ENCODE results near the gene ARHGEF28. TPM values are rescaled to one million over a fixed set of nuclear protein-coding genes. Genes with fewer than 3 reads are reported as not detected.
A peak's percentile ranks its signal among the peaks of the same experiment; 100 is the strongest.

The ARHGEF28 gene
- total RNA-seq, 6 experiments from 2014 or later, result 7.5 to 13.6 (median 8.5) TPM

GRCh38 chr5:73940026-73940425 is 314.0 kb downstream of the ARHGEF28 start:
- peaks cover 8% of the 10 kb centered on the region; the same call in 1 of the 2 replicates for H3K9me3 Mint-ChIP-seq
- no peak overlapping the region for H3K4me3 Mint-ChIP-seq
- peaks cover 24% of the 10 kb centered on the region for H3K4me1 Mint-ChIP-seq (ENCODE audit: low read depth)
- no peak for TF ChIP-seq CTCF (IDR thresholded peaks at IDR 0.05)
- H3K27me3 Mint-ChIP-seq (ENCODE audit: insufficient read depth), result peaks cover 3% of the 10 kb centered on the region; the same call in 1 of the 2 replicates
- peaks cover 24% of the 10 kb centered on the region for H3K36me3 Mint-ChIP-seq (ENCODE audit: low read depth)
- peak; percentile 36 for DNase-seq
- peak overlapping the region; percentile 51 for H3K27ac Mint-ChIP-seq

DNA sequence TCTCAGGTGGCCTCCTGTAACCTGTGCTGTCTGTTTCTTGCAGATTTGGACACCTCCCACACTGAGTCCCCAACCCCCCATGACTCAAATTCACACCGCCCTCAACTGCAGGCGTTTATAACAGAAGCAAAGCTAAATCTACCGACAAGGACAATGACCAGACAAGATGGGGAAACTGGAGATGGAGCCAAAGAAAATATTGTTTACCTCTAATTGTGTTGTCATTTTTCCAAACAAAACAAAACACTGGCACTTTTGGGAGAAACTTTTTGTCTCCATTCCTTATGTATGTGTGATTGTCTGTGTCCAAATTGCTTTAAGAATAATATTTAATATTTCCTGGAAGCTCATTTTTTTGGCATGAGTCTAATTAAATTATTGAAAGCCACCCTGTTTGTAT is 314.8 kb downstream of the ARHGEF28 start:
- TF ChIP-seq CTCF (IDR thresholded peaks at IDR 0.05), result no peak
- Mint-ChIP-seq H3K4me3 (no peak overlapping the region), H3K27me3 (ENCODE audit: insufficient read depth) (peaks cover 4% of the 10 kb centered on the region; the same call in 1 of the 2 replicates), H3K27ac (no peak overlapping the region), H3K36me3 (ENCODE audit: low read depth) (peaks cover 24% of the 10 kb centered on the region), H3K4me1 (ENCODE audit: low read depth) (peaks cover 24% of the 10 kb centered on the region), H3K9me3 (peaks cover 8% of the 10 kb centered on the region; the same call in 1 of the 2 replicates)
- DNase-seq, result no peak

DNA sequence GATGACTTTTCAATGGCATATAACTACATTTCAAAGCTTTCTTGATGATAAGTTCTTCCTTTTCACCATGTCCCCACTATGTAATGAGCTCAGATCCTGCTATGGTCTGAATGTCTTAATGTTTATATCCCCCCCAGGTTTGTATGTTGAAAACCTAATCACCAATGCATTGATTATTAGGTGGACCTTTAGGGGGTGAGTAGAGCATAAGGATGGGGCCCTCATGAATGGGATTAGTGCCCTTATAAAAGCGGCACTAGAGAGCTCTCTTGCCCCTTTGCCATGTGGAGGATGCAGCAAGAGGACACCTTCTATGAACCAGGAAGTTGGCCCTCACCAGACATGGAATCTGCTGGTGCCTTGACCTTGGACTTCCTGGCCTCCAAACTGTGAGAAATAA is 316.8 kb downstream of the ARHGEF28 start:
- Mint-ChIP-seq H3K4me3 (no peak overlapping the region), H3K4me1 (ENCODE audit: low read depth) (peaks cover 29% of the 10 kb centered on the region), H3K27ac (no peak overlapping the region), H3K36me3 (ENCODE audit: low read depth) (peaks cover 24% of the 10 kb centered on the region), H3K27me3 (ENCODE audit: insufficient read depth) (peaks cover 4% of the 10 kb centered on the region; the same call in 1 of the 2 replicates), H3K9me3 (peaks cover 8% of the 10 kb centered on the region; the same call in 1 of the 2 replicates)
- no peak for TF ChIP-seq CTCF (IDR thresholded peaks at IDR 0.05)
- no peak for DNase-seq

GRCh38 chr5:73943397-73943796 is 317.4 kb downstream of the ARHGEF28 start:
- TF ChIP-seq CTCF (IDR thresholded peaks at IDR 0.05), result no peak
- peaks cover 8% of the 10 kb centered on the region; the same call in 1 of the 2 replicates for H3K9me3 Mint-ChIP-seq
- H3K4me1 Mint-ChIP-seq (ENCODE audit: low read depth), result peaks cover 29% of the 10 kb centered on the region
- H3K27me3 Mint-ChIP-seq (ENCODE audit: insufficient read depth), result peaks cover 4% of the 10 kb centered on the region; the same call in 1 of the 2 replicates
- DNase-seq, result no peak
- no peak overlapping the region for H3K27ac Mint-ChIP-seq
- H3K36me3 Mint-ChIP-seq (ENCODE audit: low read depth), result peaks cover 24% of the 10 kb centered on the region
- H3K4me3 Mint-ChIP-seq, result no peak overlapping the region

GRCh38 chr5:73944581-73944980 is 318.6 kb downstream of the ARHGEF28 start:
- no peak for DNase-seq
- H3K9me3 Mint-ChIP-seq, result peaks cover 8% of the 10 kb centered on the region; the same call in 1 of the 2 replicates
- H3K36me3 Mint-ChIP-seq (ENCODE audit: low read depth), result peaks cover 24% of the 10 kb centered on the region
- H3K27ac Mint-ChIP-seq, result no peak overlapping the region
- H3K4me3 Mint-ChIP-seq, result no peak overlapping the region
- TF ChIP-seq CTCF (IDR thresholded peaks at IDR 0.05), result no peak
- peaks cover 29% of the 10 kb centered on the region for H3K4me1 Mint-ChIP-seq (ENCODE audit: low read depth)
- H3K27me3 Mint-ChIP-seq (ENCODE audit: insufficient read depth), result peaks cover 4% of the 10 kb centered on the region; the same call in 1 of the 2 replicates
